Non-pigmented ciliary epithelial cell (primary cell): ENCODE data around the gene SLC25A42.

Experiments used
- DNase-seq: peaks from one replicate; pipeline ENCODE4 v3.0.0-alpha.2; 2010; ENCODE audit warnings: low read depth

The SLC25A42 gene

DNA sequence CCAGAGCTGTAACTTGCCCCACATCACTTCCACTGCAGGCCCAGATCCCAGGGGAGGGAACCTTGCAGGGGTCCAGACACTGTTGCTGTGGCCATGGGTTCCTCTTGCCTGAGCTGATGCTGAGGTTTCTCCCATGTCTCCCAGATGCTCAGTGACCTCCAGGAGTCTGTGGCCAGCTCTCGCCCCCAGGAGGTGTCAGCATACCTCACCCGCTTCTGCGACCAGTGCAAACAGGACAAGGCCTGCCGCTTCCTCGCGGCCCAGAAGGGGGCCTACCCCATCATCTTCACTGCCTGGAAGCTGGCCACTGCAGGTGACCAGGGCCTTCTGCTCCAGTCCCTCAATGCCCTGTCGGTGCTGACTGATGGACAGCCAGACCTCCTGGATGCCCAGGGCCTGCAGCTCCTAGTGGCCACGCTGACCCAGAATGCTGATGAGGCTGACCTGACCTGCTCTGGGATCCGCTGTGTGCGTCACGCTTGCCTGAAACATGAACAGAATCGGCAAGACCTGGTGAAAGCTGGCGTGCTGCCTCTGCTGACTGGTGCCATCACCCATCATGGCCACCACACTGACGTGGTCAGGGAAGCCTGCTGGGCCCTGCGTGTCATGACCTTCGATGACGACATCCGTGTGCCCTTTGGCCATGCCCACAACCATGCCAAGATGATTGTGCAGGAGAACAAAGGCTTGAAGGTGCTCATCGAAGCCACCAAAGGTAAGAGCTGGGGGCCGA lies 12.1 kb upstream of the SLC25A42 start:
- no peak for DNase-seq

DNA sequence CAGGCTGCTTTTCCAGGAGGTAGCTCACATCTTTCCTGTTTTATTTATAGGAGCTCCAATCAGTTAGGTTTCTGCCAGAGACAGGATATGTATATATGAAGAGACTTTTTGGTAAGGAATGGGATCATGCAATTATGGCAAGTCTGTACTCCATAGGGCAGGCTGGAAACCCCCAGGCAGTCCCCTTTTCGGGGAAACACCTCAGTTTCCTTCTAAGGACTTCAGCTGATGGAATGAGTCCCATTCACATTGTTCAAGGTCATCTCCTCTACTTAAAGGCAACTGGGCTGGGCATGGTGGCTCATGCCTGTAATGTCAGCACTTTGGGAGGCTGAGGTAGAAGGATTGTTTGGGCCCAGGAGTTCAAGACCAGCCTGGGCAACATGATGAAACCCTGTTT lies 10.9 kb upstream of the SLC25A42 start:
- no peak for DNase-seq

DNA sequence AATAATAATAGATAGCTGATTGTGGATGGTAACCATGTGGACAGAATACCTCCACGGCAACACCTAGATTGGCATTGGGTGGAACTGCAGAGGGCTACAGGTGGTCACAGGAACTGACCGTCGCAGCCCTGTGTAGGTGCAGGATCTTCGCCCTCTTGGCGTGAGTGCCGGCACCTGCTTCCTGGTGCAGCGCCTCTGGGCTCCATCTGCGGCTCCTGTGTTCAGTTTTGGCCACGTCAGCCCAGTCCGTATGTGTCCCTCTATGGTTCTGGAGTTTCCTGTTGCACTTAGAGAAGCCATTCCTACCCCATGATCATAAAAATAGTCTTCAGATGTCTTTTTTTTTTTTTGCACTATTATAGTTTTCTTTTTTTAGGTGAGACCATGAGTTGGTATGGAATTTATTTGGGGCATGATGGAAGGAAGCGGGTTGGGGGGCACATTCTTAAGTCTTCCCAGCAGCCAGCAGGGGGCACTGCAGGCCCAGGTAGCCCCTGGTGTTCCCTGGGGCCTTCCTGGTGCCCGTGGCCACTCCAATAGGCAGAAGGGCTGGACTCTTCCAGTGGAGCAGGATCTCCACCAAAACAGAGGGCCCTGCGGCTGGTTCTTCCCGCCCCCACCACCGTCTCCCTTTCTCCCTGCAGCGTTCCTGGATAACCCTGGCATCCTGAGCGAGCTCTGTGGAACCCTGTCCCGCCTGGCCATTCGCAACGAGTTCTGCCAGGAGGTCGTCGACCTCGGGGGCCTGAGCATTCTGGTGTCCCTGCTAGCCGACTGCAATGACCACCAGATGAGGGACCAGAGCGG lies 10.1 kb upstream of the SLC25A42 start:
- no peak for DNase-seq

DNA sequence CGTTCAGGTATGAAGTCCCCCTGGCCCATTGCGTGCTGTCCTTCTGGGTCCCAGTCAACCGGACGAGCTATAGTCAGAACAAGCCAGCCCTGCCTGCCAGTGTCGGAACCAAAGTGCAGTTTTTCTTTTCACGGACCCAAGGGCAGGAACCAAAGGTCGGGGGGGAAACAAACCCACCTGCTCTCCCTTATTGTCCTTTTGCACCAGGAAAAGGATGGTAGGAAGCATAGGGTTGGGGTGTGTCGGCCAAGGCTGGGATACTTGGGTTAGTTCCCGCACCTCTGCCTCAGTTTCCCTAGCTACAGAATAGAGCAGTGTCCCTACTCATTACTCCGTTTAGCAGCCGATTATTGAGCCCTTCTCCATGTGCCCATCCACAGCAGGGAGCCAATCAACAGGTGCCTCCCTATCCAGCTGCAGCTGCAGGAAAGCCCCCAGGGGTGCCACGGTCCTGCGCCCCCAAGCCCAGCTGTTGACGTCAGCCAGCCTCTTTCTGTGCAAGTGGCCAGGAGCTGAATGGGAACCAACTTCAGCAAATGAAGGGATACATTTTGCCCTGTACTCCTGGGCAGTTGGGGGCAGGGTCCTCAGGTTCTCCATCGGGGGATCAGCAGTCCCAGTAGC lies 9.4 kb upstream of the SLC25A42 start:
- DNase-seq: no peak

DNA sequence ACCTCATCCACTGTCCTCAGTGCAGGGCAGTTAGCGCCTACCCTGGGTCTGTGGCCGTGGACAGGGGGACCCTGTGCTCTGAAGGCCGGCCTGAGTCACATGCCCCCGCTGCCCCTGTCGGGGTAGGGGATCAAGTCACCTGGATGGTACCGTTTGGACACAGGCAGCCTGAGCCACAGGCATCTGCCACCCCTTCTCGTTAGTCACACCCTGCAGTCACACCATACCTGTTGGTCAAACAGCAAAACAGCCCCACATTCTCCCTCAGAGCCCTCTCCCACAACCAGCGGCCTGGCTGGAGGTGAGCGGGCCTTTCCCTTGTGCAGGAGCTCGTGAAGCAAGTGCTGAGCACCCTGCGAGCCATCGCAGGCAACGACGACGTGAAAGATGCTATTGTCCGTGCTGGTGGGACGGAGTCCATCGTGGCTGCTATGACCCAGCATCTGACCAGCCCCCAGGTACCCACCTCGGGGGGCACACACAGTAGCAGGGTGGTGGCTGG lies 8.8 kb upstream of the SLC25A42 start:
- no peak for DNase-seq

DNA sequence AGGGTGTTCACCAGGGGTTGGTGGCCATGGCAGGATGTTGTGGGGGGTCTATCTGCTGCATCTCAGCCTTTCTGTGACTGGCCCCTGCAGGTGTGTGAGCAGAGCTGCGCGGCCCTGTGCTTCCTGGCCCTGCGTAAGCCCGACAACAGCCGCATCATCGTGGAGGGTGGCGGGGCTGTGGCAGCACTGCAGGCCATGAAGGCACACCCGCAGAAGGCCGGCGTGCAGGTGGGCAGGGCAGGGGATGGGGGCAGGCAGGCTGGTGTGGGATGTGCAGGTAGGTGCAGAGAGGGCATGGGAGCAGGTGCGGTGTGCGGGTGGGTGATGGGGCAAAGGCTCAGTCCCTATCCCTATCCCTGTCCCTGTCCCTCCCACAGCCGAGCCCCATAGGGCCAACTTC lies 8.1 kb upstream of the SLC25A42 start:
- no peak for DNase-seq

DNA sequence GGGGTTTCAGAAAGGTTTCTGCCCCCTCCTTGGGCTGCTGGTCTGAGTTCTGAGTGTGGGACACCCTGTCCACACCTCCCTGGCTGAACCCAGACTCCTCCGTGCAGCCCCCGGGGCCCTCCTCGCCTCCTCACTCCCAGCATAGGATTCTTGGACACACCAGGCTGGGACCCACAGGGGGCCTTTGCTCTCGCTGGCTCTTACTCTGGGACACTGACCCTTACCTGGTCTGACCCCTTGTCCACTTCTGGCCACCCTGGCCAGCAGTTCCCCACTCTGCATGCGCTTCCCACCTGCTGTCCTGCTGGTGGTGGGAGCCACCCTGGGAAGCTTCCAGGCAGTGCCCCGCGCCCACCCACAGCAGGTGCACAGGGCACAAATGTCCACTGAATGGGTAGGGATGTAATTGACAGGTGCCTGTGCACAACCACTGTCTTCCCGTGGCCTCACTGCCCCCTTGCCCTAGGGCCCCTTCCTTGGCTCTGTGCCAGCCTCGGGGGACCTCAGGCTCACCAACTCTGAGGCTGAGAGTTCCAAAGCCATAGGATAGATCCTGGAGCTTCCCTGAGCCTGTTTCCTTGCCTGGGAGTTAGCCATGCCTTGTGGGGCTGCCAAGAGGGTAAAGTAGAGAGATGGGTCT lies 7.0 kb upstream of the SLC25A42 start:
- DNase-seq: no peak

DNA sequence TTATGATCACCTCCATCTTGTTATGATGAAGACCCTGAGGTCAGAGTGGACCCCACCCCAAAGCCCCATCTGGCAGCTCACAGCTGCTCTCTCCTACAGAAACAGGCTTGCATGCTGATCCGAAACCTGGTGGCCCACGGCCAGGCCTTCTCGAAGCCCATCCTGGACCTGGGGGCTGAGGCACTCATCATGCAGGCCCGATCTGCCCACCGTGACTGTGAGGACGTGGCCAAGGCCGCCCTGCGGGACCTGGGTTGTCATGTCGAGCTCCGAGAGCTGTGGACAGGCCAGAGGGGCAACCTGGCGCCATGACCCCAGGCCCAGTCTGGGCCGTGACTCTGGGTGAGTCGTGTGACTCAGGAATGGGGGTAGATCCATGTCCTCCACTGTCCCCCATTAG lies 6.5 kb upstream of the SLC25A42 start:
- no peak for DNase-seq

DNA sequence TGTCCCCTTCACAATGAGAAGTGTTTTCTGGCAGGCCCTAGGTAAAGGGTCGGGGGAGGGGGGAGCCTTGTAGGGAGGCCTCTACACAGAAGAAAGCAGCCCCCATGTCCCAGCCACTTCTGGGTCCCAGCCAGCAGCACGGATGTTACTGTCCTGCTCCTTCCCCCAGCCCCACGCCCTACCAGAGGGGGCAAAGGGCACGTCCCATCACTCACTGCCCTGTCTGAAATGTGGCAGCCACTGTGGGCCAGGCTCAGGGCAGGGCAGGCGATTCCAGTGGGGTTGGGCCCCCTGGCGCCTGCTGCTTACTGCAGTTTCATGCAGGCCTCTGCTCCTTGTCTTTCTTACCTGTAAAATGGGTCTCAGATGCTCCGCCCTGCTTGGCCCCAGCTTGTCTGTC lies 6.1 kb upstream of the SLC25A42 start:
- no peak for DNase-seq

DNA sequence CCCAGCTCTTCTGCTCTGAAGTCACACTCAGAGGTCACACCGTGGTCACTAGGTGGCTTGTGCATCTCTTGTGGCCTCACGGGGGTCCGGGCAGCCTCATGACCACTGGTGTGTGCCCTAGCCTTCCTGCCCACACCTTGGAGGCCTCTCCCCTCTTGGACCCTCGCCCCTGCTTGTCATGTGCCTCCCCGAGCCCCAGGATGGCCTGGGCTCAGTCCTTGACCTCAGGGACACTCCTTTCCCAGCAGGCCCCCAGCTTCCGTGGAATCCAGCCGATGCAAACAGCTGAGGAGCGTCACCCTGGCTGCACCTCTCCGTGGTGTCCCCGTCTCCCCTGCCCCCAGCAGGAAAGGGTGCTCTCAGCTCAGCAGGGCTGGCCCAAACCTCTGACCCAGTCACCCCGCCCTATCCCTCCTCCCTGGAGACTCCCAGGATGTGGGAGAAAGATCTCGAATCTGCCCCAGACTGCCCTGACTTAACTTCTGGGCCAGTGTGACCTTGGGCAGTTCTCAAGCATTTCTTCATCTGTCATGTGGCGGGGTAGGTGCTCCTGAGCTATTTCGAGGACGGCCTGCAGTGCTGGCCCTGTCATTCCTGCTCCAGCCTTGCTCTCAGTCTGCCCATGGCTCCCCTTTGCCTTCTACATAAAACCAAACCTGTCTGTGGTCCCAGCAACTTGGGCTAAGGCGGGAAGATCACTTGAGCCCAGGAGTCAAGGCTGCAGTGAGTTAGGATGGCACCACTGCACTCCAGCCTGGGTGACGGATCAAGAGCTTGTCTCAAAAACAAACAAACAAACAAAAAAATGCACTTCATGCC lies 4.6 kb upstream of the SLC25A42 start:
- DNase-seq: no peak

DNA sequence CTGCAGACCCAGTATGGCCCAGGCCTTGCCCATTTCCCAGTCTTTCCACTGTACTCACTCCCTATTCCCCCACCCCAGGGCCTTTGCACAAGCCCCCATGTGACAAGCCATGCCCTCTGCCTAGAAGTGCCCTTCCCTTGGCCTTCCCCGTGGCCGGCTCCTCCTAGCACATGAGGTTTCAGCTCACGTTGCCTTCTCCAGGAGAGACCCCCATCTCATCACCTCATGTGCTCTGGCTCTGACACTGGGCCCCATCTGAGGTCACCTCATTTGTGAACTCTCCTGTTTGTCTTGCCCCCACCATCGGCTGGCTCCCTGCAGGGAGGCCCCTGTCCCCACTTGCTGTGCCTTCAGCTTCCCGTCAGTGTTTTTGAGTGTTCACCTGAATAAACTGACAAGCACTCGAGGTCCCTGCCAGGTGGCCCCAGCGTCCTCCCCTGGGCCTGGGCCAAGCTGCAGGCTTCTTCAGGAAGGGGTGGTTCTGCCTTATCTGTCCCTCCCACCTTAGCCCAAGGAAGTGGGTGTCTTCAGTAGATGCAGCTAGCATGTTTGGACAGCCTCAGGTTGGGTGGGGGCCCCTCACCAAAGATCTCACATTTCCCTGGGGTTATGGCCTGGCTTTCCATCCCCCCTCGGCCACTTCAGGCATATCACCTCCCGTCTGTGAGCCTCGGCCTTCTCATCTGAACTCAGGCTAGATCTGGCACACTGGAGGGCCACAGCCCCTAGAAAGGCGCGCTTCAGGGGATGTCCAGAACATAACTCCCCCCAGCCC lies 3.8 kb upstream of the SLC25A42 start:
- DNase-seq: no peak

DNA sequence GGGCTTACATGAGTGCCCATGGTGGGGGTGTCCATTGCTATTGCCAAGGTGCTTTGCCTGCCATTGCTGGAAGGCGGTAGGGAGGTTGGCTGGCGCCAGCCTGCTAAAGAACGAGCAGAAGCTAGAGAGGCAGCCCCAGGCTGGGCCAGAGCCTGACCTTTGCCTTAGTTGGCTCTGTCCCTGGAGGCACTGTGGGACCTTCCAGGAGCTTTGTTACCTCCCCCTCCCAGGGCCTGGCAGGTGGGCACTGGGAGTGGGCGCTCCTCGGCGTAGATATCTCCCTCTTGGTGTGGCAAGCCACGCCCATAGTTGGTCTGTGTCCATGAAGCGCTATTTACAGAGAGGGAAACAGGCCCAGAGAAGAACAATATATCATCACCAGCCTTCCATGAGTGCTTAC lies 2.3 kb upstream of the SLC25A42 start:
- DNase-seq: no peak

DNA sequence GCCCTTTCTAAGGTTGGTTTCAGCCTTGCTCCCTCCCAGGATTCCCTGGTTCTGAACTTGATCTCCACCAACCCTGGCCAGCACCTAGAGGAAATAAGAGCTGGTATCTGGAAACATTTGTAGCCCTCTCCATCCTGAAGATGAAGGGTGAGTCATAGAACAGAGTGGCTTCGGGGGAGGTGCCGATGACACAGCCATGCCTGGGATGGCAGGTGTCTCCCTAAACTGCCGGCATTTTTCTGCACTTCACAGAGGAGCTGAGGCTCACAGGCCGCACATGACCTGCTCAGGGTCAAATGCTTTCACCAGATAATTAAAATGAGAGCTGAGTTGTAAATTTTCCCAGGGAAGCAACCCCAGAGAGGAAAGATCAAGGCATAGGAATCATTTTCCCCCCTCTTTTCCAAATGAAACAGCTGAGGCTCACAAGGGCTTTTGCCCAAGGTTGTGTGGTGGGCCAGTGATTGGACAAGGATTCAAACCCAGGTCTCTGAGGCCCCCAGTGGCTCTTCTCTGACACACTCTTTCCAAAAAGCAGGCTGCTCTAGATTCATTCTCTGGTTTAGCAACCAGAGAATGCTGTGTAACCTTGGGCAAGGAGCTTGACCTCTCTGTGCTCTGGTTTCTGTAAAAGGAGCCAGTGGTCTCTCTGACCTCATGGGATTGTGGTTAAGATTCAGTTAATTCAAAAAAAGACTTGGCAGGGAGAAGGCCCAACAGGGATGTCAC lies 1.2 kb upstream of the SLC25A42 start:
- DNase-seq: no peak

DNA sequence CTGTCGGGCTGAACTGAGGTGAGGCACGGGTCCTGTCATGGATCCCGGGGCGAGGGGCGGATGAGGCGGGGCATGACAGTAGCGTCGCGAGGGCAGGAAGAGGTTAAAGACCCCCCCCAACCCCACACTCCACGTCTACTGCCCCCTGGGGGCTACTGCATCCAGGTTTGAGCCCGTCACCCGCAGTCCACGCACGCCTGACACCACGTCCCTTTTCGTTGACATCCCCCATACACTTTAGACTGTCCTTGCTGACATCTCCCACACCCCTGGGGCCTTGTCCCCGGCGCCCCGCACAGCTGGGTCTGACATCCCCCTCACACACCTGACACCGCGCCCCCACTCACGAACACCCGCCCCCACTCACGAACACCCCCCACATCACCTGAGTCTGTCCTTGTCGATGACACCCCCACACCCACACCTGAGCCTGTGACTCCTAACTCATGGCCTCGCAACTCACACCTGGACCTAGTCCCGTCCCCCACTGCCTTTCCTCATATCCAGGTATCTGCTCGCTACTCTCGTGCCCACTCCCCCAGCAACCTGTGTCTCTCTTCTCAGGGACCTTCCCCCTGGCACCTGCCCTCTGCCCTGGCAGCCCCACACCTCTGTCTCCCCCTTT lies 416 bp downstream of the SLC25A42 start:
- no peak for DNase-seq

DNA sequence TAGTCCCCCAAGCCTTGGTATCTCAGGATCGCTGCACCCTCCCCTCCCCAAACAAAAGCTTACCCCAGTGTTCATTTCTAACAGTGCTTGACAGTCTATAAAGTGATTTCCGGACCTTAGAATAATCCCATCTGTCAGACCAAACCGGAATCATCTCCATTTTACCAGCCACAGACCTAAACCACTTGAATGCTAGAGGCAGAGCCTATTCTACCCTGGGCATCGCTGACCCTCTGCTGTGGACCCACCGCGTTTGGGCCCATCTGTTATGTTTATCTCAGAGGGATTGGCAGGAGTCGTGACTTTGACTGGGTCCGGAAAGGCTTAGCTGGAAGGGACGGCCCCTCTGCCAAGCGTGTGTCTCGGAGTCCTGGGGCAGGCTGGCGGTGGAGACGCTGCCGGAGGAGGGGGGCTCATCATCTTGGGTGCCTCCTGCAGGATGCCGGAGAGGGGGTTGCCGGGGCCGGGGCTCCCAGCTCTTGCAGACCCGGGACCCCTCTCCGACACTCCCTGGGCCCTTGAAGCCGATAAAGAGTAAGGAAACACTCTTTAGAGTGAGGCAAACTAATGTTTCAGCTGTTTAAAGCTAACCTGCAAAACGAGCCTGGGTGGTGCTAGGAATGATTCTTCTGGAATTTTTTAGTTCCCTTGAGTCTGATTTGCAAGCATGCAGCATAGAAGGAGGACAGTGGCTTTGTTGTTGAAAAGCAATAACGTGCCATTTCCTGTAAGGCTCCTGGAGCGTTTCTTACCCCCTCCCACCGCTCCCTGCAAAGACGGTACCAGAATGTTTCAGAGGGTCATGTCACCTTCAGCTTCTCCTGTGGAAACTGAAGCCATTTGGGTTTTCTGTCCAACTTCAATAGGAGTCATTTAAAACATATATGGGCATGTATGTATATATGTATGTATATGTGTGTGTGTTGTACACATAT lies 1.3 kb downstream of the SLC25A42 start:
- DNase-seq: no peak

DNA sequence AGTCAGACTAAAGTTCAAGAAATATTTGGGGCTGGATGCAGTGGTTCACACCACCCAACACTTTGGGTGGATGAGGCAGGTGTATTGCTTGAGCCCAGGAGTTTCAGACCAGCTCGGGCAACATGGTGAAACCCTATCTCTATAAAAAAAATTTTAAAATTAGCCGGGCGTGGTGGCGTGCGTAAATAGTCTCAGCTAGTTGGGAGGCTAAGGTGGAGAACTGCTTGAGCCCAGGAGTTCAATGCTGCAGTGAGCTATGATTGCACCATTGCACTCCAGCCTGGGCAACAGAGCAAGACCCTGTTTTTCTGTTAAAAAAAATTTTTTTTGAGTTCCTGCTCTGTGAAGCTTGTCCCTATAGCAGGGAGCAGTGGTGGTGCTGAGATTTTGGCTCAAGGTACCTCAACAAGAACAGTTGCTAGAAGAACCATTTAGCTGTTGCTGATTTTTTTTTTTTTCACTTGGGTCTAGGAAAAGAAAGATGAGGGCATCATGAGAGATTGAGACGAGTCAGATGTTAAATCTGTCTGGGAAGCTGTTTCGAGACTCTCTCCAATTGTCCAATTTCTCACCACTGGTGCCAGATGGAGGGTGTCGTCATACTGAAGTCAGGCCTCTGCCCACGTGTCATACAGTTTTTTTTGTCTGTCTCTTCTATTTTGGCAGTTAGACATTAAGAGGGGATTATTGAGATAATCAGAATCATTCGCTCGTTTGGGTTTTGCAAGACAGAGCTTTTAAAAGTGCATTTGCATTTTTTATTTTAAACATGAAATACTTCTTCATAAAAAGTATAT lies 3.7 kb downstream of the SLC25A42 start:
- no peak for DNase-seq
